SU-DHL-6 (cell line): ENCODE results near the gene PRKAG3.

Source experiments
- H2AFZ ChIP-seq: fragments of 200-600 bp; sonication (generic); 2 replicates; pipeline ENCODE4 v1.6.1; 2014; ENCODE audit warnings: low read depth, mild to moderate bottlenecking, moderate library complexity, mixed read lengths, antibody characterized with exemption, low read length; ENCODE audit not compliant: severe bottlenecking
- H3F3A ChIP-seq: fragments of 200-600 bp; shearing (Covaris generic); 2 replicates; pipeline ENCODE4 v1.6.0; 2016; ENCODE audit warnings: antibody characterized with exemption, mild to moderate bottlenecking; ENCODE audit not compliant: insufficient read depth
- H3K27ac ChIP-seq: fragments of 200-600 bp; sonication (generic); 2 replicates; pipeline ENCODE4 v1.5.1; 2016; ENCODE audit warnings: low read depth, mild to moderate bottlenecking, low read length, moderate library complexity, mixed read lengths
- H3K27me3 ChIP-seq: fragments of 200-600 bp; sonication (generic), shearing (Covaris generic); 2 replicates; pipeline ENCODE4 v1.6.0; 2014; ENCODE audit warnings: mild to moderate bottlenecking, low read length
- H3K36me3 ChIP-seq: fragments of 200-600 bp; sonication (generic); 2 replicates; pipeline ENCODE4 v1.6.1; 2014; ENCODE audit warnings: mild to moderate bottlenecking, low read length, mixed read lengths
- H3K4me2 ChIP-seq: fragments of 300-600, 200-600 bp; shearing (Covaris generic), sonication (generic); 2 replicates; pipeline ENCODE4 v1.6.0; 2014; ENCODE audit warnings: low read length, low read depth, mild to moderate bottlenecking; ENCODE audit not compliant: poor library complexity, severe bottlenecking
- H3K4me3 ChIP-seq: fragments of 200-600 bp; sonication (generic); 2 replicates; pipeline ENCODE4 v1.5.1; 2014; ENCODE audit warnings: antibody characterized with exemption, low read length, mild to moderate bottlenecking, mixed read lengths; ENCODE audit not compliant: insufficient read depth, poor library complexity, severe bottlenecking
- H3K79me2 ChIP-seq: fragments of 200-600 bp; sonication (generic); 2 replicates; pipeline ENCODE4 v1.6.1; 2014; ENCODE audit warnings: mild to moderate bottlenecking, low read length, moderate library complexity; ENCODE audit not compliant: insufficient read depth
- H3K9ac ChIP-seq: fragments of 200-600 bp; sonication (generic); 2 replicates; pipeline ENCODE4 v1.7.0; 2014; ENCODE audit warnings: mild to moderate bottlenecking, low read length
- H3K9me2 ChIP-seq: fragments of 200-600 bp; sonication (generic); replicated peaks from 2 replicates; pipeline ENCODE4 v1.6.1; 2014; ENCODE audit warnings: low read length; ENCODE audit not compliant: insufficient read depth
- H3K9me3 ChIP-seq: fragments of 200-600 bp; sonication (generic); 2 replicates; pipeline ENCODE4 v1.6.1; 2014; ENCODE audit warnings: low read length, mixed read lengths; ENCODE audit not compliant: insufficient read depth
- H4K20me1 ChIP-seq: fragments of 200-600 bp; sonication (generic); 2 replicates; pipeline ENCODE4 v1.6.1; 2014; ENCODE audit warnings: low read depth, mild to moderate bottlenecking, antibody characterized with exemption, low read length, moderate library complexity, mixed read lengths
- CTCF ChIP-seq: fragments of 200-600 bp; sonication (generic); IDR thresholded peaks from one replicate; pipeline ENCODE4 v1.5.1; 2017; ENCODE audit warnings: antibody characterized with exemption, mild to moderate bottlenecking, low read length, moderate library complexity; ENCODE audit not compliant: insufficient read depth, poor library complexity, severe bottlenecking
- EZH2phosphoT487 ChIP-seq: fragments of 200-600 bp; sonication (generic), shearing (Covaris generic); conservative IDR thresholded peaks from 2 replicates; pipeline ENCODE4 v1.6.1; 2018; ENCODE audit warnings: mild to moderate bottlenecking, antibody characterized with exemption, low read length, moderate library complexity, mixed read lengths

PRKAG3 gene

DNA sequence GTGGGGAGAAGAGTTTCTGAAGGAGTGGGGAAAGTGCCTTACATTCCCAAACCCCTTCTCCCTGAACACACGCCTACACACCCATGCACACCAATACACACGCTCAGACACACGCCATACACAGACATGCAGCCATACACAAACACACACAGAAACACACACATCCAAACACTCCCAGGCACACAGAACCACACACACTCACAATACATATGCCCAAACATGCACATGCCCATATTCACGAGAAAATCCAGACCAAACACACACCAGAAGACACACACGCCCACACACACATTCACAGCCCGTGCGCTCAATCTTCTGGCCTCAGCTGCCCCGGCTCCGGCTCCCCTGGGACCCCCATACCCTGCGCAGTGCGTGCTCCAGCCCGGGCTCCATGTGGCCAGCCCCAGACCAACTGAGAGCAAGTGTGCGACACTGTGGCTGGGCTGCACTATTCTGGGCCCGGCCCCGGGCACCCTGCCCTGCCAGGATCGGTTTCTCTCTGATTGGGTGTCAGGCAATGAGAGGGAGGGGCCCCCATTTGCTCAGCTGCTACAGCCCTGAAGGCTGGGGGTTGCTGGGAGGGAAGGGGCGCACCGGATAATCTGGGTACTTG, at the start of gene PRKAG3:
Gene PRKAG3, minus strand, starts transcription at position 426 of the 613 bp plus-strand sequence.
- H3K27ac ChIP-seq, result no peak within 1 kb of the TSS
- no peaks in the 10 kb centered on the region for H3K36me3 ChIP-seq
- H3K4me3 ChIP-seq, result no peak within 1 kb of the TSS
- H3K4me2 ChIP-seq, result no peak within 1 kb of the TSS
- no peaks in the 10 kb centered on the region for H4K20me1 ChIP-seq
- no peak within 1 kb of the TSS for H2AFZ ChIP-seq
- H3K9ac ChIP-seq, result no peak within 1 kb of the TSS
- H3K9me3 ChIP-seq, result no peaks in the 10 kb centered on the region
- TF ChIP-seq CTCF (no peak), EZH2phosphoT487 (no peak)
- H3K9me2 ChIP-seq, result no peaks in the 10 kb centered on the region
- no peaks in the 10 kb centered on the region for H3K79me2 ChIP-seq
- no peaks in the 10 kb centered on the region for H3K27me3 ChIP-seq
- H3F3A ChIP-seq, result no peaks in the 10 kb centered on the region

DNA sequence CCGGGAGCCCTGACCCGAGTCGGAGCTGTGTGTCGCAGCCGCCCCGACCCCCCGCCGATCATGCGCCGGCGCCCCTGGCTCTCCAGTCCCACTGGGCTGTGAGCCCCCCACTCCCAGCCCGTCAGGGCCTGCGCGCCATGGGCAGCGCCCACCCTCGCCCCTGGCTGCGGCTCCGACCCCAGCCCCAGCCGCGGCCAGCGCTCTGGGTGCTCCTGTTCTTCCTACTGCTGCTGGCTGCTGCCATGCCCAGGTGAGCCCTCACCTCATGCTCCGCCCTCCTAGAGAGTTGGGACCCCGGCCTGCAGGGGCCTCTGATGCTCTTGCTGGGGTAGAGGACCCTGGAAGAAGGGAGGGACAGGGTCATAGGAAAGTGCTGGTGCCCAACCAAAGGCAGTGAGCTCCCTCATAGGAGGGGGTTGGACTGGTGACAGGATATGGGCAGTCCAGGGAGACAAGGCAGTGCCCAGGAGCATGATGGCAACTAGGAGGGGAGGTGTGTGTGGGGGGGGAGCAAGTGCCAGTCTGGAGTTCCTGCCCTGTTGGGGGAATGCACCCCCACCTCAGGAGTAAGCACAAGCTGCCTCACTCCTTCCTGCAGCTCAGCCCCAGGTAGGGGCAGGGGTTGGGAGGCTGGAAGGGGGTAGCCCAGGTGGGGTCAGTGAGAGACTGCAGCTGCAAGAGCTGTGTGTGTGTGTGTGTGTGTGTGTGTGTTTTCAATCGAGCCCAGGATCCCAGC, 49.4 kb upstream of the PRKAG3 start:
- Histone ChIP-seq H3K4me3 (peak overlapping the region; percentile 68), H3K27me3 (no peaks in the 10 kb centered on the region), H3F3A (peaks cover 52% of the 10 kb centered on the region), H3K9me3 (no peaks in the 10 kb centered on the region), H2AFZ (no peak overlapping the region), H3K36me3 (no peaks in the 10 kb centered on the region), H3K79me2 (peaks cover 25% of the 10 kb centered on the region; the same call in 1 of the 2 replicates), H3K9ac (peak overlapping the region; percentile 92), H3K9me2 (no peaks in the 10 kb centered on the region), H3K27ac (peak overlapping the region; percentile 98), H3K4me2 (peak overlapping the region; percentile 82), H4K20me1 (no peaks in the 10 kb centered on the region)
- TF ChIP-seq EZH2phosphoT487 (no peak), CTCF (no peak)

DNA sequence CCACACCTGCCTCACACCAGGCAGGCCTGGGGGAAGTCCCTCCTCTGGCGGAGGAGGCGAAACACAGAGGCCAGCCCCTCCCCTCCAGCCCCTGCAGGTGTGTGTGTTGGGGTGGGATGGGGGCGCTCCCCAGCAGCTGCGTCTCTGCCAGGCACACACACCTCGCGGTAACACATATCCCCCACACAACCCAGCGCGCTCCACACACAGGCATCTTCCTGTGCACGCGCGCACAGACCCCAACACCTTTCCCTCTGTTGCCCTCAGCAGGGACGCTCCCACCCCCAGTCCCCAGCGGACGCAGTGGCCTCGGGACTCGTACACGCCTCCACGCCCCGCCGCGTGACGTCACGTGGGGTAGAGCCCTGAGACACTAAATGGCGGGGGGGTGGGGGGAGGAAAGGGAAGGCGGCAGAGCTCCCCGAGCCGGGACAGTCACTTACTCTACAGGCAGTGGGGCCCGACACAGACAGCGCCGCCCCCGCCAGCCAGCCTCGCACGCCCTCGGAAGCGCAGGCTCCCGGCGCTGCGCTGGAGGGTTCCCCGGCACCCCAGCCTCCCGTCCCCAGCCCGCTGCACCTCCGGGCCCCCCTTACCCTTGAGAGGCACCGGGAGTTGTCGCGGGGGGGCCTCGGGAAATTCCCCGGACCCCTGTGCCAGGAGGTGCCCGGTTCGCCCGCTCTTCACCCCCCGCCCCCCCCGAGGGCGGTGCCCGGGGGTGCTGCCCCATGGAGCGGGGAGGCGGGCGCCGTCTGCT, 48.7 kb upstream of the PRKAG3 start, which contains the start of gene WNT10A:
Gene WNT10A, plus strand, starts transcription at position 751 of the 757 bp plus-strand sequence. CDS start 144 bp downstream, outside the sequence.
- H3K27me3 ChIP-seq, result no peaks in the 10 kb centered on the region
- no peaks in the 10 kb centered on the region for H3K9me3 ChIP-seq
- H3K79me2 ChIP-seq, result peaks cover 25% of the 10 kb centered on the region; the same call in 1 of the 2 replicates
- H3F3A ChIP-seq, result peaks cover 44% of the 10 kb centered on the region
- peak within 1 kb of the TSS; percentile 82 for H3K4me2 ChIP-seq
- H3K36me3 ChIP-seq, result no peaks in the 10 kb centered on the region
- TF ChIP-seq EZH2phosphoT487 (no peak), CTCF (no peak)
- H4K20me1 ChIP-seq, result no peaks in the 10 kb centered on the region
- H3K9ac ChIP-seq, result peak within 1 kb of the TSS; percentile 92
- H3K9me2 ChIP-seq, result no peaks in the 10 kb centered on the region
- peak within 1 kb of the TSS; percentile 2 for H2AFZ ChIP-seq
- peak within 1 kb of the TSS; percentile 68 for H3K4me3 ChIP-seq
- H3K27ac ChIP-seq, result peak within 1 kb of the TSS; percentile 98
